Measurements from ENCODE around the gene NEURL1B. TPM values are rescaled to one million over a fixed set of nuclear protein-coding genes. Genes with fewer than 3 reads are reported as not detected.

NEURL1B gene
- total RNA-seq, 2 donors from 2014 or later: 4.9 to 6.3 TPM

GRCh38 chr5:172608773-172609172, 32.3 kb upstream of the NEURL1B start:
- H3K27ac ChIP-seq (ENCODE audit: low read depth, low read length): no peak overlapping the region
- no peak for DNase-seq
- H3K9me3 Mint-ChIP-seq: no peaks in the 10 kb centered on the region
- TF ChIP-seq, protein P1, sequence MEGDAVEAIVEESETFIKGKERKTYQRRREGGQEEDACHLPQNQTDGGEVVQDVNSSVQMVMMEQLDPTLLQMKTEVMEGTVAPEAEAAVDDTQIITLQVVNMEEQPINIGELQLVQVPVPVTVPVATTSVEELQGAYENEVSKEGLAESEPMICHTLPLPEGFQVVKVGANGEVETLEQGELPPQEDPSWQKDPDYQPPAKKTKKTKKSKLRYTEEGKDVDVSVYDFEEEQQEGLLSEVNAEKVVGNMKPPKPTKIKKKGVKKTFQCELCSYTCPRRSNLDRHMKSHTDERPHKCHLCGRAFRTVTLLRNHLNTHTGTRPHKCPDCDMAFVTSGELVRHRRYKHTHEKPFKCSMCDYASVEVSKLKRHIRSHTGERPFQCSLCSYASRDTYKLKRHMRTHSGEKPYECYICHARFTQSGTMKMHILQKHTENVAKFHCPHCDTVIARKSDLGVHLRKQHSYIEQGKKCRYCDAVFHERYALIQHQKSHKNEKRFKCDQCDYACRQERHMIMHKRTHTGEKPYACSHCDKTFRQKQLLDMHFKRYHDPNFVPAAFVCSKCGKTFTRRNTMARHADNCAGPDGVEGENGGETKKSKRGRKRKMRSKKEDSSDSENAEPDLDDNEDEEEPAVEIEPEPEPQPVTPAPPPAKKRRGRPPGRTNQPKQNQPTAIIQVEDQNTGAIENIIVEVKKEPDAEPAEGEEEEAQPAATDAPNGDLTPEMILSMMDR (conservative IDR thresholded peaks at IDR 0.05): no peak
- no peaks in the 10 kb centered on the region for H3K36me3 Mint-ChIP-seq (ENCODE audit: low read depth)
- no peaks in the 10 kb centered on the region for H3K9me3 ChIP-seq (ENCODE audit: control insufficient read depth, low read length)
- H3K36me3 ChIP-seq (ENCODE audit: control insufficient read depth, insufficient read depth, low read length): no peaks in the 10 kb centered on the region
- H3K4me1 ChIP-seq (ENCODE audit: control insufficient read depth, insufficient read depth, low read length): no peaks in the 10 kb centered on the region
- no peak overlapping the region for H3K27ac Mint-ChIP-seq
- 80 to 93% methylated on average over 1 to 3 of the region's 3 CpGs for WGBS, 2 experiments (ENCODE audit: insufficient coverage in 1 of 2, insufficient read length in 1 of 2)
- H3K4me3 Mint-ChIP-seq: no peak overlapping the region
- H3K4me3 ChIP-seq (ENCODE audit: low read length): no peak overlapping the region
- H3K9ac ChIP-seq (ENCODE audit: extremely low read depth, low read length, poor library complexity, severe bottlenecking): no peak overlapping the region
- H3K27me3 ChIP-seq (ENCODE audit: control insufficient read depth, insufficient read depth, low read length, poor library complexity, severe bottlenecking): no peaks in the 10 kb centered on the region
- peaks cover 7% of the 10 kb centered on the region for H3K27me3 Mint-ChIP-seq (ENCODE audit: insufficient read depth)
- H3K4me1 Mint-ChIP-seq: peaks cover 4% of the 10 kb centered on the region

- no peaks in the 10 kb centered on the region for H3K4me1 ChIP-seq (ENCODE audit: control insufficient read depth, insufficient read depth, low read length)
- H3K9me3 ChIP-seq (ENCODE audit: control insufficient read depth, low read length): no peaks in the 10 kb centered on the region
- H3K9me3 Mint-ChIP-seq: no peaks in the 10 kb centered on the region
- H3K27ac ChIP-seq (ENCODE audit: low read depth, low read length): no peak overlapping the region
- TF ChIP-seq, protein P1 (conservative IDR thresholded peaks at IDR 0.05): no peak
- peaks cover 9% of the 10 kb centered on the region for H3K27me3 Mint-ChIP-seq (ENCODE audit: insufficient read depth)
- H3K4me3 ChIP-seq (ENCODE audit: low read length): no peak overlapping the region
- no peaks in the 10 kb centered on the region for H3K36me3 Mint-ChIP-seq (ENCODE audit: low read depth)
- no peak overlapping the region for H3K27ac Mint-ChIP-seq
- no peaks in the 10 kb centered on the region for H3K36me3 ChIP-seq (ENCODE audit: control insufficient read depth, insufficient read depth, low read length)
- H3K4me3 Mint-ChIP-seq: no peak overlapping the region
- 88 to 90% methylated on average over 4 to 6 of the region's 6 CpGs for WGBS, 2 experiments (ENCODE audit: insufficient coverage in 1 of 2, insufficient read length in 1 of 2)
- H3K27me3 ChIP-seq (ENCODE audit: control insufficient read depth, insufficient read depth, low read length, poor library complexity, severe bottlenecking): no peaks in the 10 kb centered on the region
- H3K4me1 Mint-ChIP-seq: peaks cover 4% of the 10 kb centered on the region
- no peak overlapping the region for H3K9ac ChIP-seq (ENCODE audit: extremely low read depth, low read length, poor library complexity, severe bottlenecking)
- no peak for DNase-seq
These were observed 30.4 kb upstream of the NEURL1B start for GRCh38 chr5:172610643-172611042.

GRCh38 chr5:172611913-172612312, 29.1 kb upstream of the NEURL1B start:
- Mint-ChIP-seq H3K9me3 (no peaks in the 10 kb centered on the region), H3K27me3 (ENCODE audit: insufficient read depth) (peaks cover 9% of the 10 kb centered on the region), H3K27ac (no peak overlapping the region), H3K4me3 (no peak overlapping the region), H3K36me3 (ENCODE audit: low read depth) (no peaks in the 10 kb centered on the region), H3K4me1 (no peaks in the 10 kb centered on the region)
- Histone ChIP-seq H3K9ac (ENCODE audit: extremely low read depth, low read length, poor library complexity, severe bottlenecking) (no peak overlapping the region), H3K36me3 (ENCODE audit: control insufficient read depth, insufficient read depth, low read length) (no peaks in the 10 kb centered on the region), H3K4me3 (ENCODE audit: low read length) (no peak overlapping the region), H3K27ac (ENCODE audit: low read depth, low read length) (no peak overlapping the region), H3K9me3 (ENCODE audit: control insufficient read depth, low read length) (no peaks in the 10 kb centered on the region), H3K4me1 (ENCODE audit: control insufficient read depth, insufficient read depth, low read length) (no peaks in the 10 kb centered on the region), H3K27me3 (ENCODE audit: control insufficient read depth, insufficient read depth, low read length, poor library complexity, severe bottlenecking) (no peaks in the 10 kb centered on the region)
- WGBS, 2 experiments (ENCODE audit: insufficient coverage in 1 of 2, insufficient read length in 1 of 2): 87 to 97% methylated on average over 5 to 8 of the region's 8 CpGs
- no peak for DNase-seq
- TF ChIP-seq, protein P1 (conservative IDR thresholded peaks at IDR 0.05): no peak

All from endodermal cell (in vitro differentiated cells).